ENCODE results near the gene IFITM10. TPM values are rescaled to one million over a fixed set of nuclear protein-coding genes. Genes with fewer than 3 reads are reported as not detected.

Gene IFITM10
- polyA plus RNA-seq, 1 of the 3 experiments (the other 2 are of a cell fraction), result 0.21 TPM

DNA sequence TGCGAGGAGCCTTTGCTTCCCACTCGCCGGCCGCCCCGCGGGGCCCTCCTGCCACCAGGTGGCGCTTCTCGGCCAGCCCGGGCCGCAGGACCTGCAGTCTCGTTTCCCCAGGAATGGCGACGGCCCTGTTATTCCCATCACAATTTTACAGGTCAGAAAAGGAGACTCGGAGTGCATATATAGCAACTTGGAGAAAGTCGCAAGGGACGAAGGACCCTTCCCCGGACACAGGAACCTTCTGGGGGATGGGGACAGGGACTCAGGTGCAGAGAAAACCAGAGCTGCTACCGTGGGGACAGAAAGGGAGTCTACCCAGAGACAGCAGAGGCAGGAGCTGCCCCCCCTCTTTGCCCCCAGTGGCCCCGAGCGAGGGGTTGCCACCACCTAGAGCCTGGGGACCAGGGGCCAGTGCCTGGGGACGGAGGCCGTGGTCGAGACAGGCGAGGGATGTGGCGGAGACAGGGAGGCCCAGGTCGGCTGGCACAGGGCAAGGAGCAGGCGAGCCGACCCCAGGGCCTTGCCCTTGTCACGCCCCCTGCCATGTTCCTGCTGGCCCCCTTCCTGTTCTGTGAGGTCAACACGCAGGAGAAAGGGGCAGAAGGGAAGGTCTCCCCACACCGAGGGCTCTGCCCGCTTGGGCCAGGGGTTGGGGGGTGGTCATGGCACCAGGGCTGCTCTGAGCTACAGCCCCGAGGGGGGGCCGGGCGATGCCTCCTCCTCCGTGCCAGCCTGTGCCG lies 56.9 kb downstream of the IFITM10 start:
- H3K36me3 ChIP-seq (replicated peaks in 1 of 2; ENCODE audit: control insufficient read depth in 1 of 2, insufficient read depth in 2 of 2, low read length in 1 of 2), result no peaks in the 10 kb centered on the region
- ChIA-PET CTCF (interaction anchor here (0.6 to 5.8 kb wide), 97 partner anchors 11 to 488 kb away, joined by 3 to 585 read pairs (median 6); partner anchors contain the start of genes CTSD, H19, IFITM10 and INS), POLR2A (interaction anchor here (0.7 to 2.3 kb wide), 15 partner anchors 41 to 460 kb away, joined by 3 to 11 read pairs (median 4); partner anchors contain the start of genes CTSD, H19 and SYT8)
- H3K4me1 ChIP-seq (ENCODE audit: control insufficient read depth in 1 of 2, insufficient read depth in 2 of 2, low read depth in 1 of 2, low read length in 1 of 2), result peaks cover 6 to 13% of the 10 kb centered on the region in 2 experiments; a peak in 2 of 4 replicates
- no peak for TF ChIP-seq MEF2A (IDR thresholded peaks at IDR 0.05; ENCODE audit: borderline replicate concordance, low read depth)
- TF ChIP-seq, protein P1, sequence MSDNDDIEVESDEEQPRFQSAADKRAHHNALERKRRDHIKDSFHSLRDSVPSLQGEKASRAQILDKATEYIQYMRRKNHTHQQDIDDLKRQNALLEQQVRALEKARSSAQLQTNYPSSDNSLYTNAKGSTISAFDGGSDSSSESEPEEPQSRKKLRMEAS (IDR thresholded peaks at IDR 0.05; ENCODE audit: low read depth), result 0 out of 2 replicates have a peak, but pooled peaks have one; percentile 41
- TF ChIP-seq, protein P2, sequence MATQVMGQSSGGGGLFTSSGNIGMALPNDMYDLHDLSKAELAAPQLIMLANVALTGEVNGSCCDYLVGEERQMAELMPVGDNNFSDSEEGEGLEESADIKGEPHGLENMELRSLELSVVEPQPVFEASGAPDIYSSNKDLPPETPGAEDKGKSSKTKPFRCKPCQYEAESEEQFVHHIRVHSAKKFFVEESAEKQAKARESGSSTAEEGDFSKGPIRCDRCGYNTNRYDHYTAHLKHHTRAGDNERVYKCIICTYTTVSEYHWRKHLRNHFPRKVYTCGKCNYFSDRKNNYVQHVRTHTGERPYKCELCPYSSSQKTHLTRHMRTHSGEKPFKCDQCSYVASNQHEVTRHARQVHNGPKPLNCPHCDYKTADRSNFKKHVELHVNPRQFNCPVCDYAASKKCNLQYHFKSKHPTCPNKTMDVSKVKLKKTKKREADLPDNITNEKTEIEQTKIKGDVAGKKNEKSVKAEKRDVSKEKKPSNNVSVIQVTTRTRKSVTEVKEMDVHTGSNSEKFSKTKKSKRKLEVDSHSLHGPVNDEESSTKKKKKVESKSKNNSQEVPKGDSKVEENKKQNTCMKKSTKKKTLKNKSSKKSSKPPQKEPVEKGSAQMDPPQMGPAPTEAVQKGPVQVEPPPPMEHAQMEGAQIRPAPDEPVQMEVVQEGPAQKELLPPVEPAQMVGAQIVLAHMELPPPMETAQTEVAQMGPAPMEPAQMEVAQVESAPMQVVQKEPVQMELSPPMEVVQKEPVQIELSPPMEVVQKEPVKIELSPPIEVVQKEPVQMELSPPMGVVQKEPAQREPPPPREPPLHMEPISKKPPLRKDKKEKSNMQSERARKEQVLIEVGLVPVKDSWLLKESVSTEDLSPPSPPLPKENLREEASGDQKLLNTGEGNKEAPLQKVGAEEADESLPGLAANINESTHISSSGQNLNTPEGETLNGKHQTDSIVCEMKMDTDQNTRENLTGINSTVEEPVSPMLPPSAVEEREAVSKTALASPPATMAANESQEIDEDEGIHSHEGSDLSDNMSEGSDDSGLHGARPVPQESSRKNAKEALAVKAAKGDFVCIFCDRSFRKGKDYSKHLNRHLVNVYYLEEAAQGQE (IDR thresholded peaks at IDR 0.05; ENCODE audit: low read depth, low read length), result no peak
- TF ChIP-seq GATA2 (CRISPR knock-in tag; IDR thresholded peaks at IDR 0.05), result no peak
- peak; percentile 32 for TF ChIP-seq CHD2 (IDR thresholded peaks at IDR 0.05; ENCODE audit: low read length, partially characterized antibody)
- peak; percentile 83 for TF ChIP-seq YY1 (IDR thresholded peaks at IDR 0.05; ENCODE audit: low read depth)
- TF ChIP-seq, protein P3, sequence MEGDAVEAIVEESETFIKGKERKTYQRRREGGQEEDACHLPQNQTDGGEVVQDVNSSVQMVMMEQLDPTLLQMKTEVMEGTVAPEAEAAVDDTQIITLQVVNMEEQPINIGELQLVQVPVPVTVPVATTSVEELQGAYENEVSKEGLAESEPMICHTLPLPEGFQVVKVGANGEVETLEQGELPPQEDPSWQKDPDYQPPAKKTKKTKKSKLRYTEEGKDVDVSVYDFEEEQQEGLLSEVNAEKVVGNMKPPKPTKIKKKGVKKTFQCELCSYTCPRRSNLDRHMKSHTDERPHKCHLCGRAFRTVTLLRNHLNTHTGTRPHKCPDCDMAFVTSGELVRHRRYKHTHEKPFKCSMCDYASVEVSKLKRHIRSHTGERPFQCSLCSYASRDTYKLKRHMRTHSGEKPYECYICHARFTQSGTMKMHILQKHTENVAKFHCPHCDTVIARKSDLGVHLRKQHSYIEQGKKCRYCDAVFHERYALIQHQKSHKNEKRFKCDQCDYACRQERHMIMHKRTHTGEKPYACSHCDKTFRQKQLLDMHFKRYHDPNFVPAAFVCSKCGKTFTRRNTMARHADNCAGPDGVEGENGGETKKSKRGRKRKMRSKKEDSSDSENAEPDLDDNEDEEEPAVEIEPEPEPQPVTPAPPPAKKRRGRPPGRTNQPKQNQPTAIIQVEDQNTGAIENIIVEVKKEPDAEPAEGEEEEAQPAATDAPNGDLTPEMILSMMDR (IDR thresholded peaks at IDR 0.05), result peak; percentile 96
- TF ChIP-seq RFX5 (IDR thresholded peaks at IDR 0.05; ENCODE audit: low read length), result no peak
- TF ChIP-seq RAD21 (IDR thresholded peaks at IDR 0.05; ENCODE audit: low read length), result peak; percentile 74
- TF ChIP-seq, protein P4, sequence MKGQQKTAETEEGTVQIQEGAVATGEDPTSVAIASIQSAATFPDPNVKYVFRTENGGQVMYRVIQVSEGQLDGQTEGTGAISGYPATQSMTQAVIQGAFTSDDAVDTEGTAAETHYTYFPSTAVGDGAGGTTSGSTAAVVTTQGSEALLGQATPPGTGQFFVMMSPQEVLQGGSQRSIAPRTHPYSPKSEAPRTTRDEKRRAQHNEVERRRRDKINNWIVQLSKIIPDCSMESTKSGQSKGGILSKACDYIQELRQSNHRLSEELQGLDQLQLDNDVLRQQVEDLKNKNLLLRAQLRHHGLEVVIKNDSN (IDR thresholded peaks at IDR 0.05; ENCODE audit: borderline replicate concordance, low read depth), result no peak
- no peak for TF ChIP-seq SIN3A (IDR thresholded peaks at IDR 0.05; ENCODE audit: borderline replicate concordance, low read depth, low read length)
- TF ChIP-seq TAF1 (IDR thresholded peaks at IDR 0.05; ENCODE audit: borderline replicate concordance, low read depth, low read length), result peak; percentile 63; the same call in 1 of the 2 replicates
- TF ChIP-seq FOXM1 (IDR thresholded peaks at IDR 0.05; ENCODE audit: low read depth), result no peak
- TF ChIP-seq, protein P5, sequence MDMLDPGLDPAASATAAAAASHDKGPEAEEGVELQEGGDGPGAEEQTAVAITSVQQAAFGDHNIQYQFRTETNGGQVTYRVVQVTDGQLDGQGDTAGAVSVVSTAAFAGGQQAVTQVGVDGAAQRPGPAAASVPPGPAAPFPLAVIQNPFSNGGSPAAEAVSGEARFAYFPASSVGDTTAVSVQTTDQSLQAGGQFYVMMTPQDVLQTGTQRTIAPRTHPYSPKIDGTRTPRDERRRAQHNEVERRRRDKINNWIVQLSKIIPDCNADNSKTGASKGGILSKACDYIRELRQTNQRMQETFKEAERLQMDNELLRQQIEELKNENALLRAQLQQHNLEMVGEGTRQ (IDR thresholded peaks at IDR 0.05; ENCODE audit: borderline replicate concordance, low read depth, low read length), result no peak
- TF ChIP-seq RXRA (IDR thresholded peaks at IDR 0.05; ENCODE audit: borderline replicate concordance, low read depth), result no peak
- TF ChIP-seq, protein P6, sequence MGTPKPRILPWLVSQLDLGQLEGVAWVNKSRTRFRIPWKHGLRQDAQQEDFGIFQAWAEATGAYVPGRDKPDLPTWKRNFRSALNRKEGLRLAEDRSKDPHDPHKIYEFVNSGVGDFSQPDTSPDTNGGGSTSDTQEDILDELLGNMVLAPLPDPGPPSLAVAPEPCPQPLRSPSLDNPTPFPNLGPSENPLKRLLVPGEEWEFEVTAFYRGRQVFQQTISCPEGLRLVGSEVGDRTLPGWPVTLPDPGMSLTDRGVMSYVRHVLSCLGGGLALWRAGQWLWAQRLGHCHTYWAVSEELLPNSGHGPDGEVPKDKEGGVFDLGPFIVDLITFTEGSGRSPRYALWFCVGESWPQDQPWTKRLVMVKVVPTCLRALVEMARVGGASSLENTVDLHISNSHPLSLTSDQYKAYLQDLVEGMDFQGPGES (IDR thresholded peaks at IDR 0.05; ENCODE audit: low read depth, low read length), result no peak
- TF ChIP-seq EZH2phosphoT487 (IDR thresholded peaks at IDR 0.05; ENCODE audit: borderline replicate concordance, low read depth), result no peak
- TF ChIP-seq SMC3 (IDR thresholded peaks at IDR 0.05; ENCODE audit: low read depth, low read length), result peak; percentile 93
- no peak for TF ChIP-seq ELF1 (IDR thresholded peaks at IDR 0.05)
- no peak for TF ChIP-seq FOXJ3 (CRISPR knock-in tag; IDR thresholded peaks at IDR 0.05)
- peak overlapping the region; percentile 97 for H2AFZ ChIP-seq (ENCODE audit: low read depth)
- peak; percentile 98 for DNase-seq
- H3F3A ChIP-seq (replicated peaks; ENCODE audit: insufficient read depth), result no peaks in the 10 kb centered on the region
- 35% methylated on average over 18 of the region's 37 CpGs for WGBS (ENCODE audit: low lambda C conversion rate)
- no peaks in the 10 kb centered on the region for H4K20me1 ChIP-seq (ENCODE audit: insufficient read depth)
- no peaks in the 10 kb centered on the region for H3K9me2 ChIP-seq
- peak overlapping the region in 1 of 2 experiments; percentile 73; a peak in 2 of 4 replicates for H3K27ac ChIP-seq (ENCODE audit: low read depth in 2 of 2, low read length in 1 of 2)
- H3K9ac ChIP-seq, result peak overlapping the region; percentile 58; the same call in 1 of the 2 replicates
- no peaks in the 10 kb centered on the region for H3K79me2 ChIP-seq (ENCODE audit: insufficient read depth)
- H3K9me3 ChIP-seq, result no peaks in the 10 kb centered on the region
- no peaks in the 10 kb centered on the region for H3K27me3 ChIP-seq (ENCODE audit: insufficient read depth)
- peak overlapping the region; percentile 39 to 51 for H3K4me3 ChIP-seq (ENCODE audit: low read depth in 2 of 2, low read length in 1 of 2)
- peak overlapping the region; percentile 85 for H3K4me2 ChIP-seq

All from SK-N-SH (cell line).